Smooth muscle cell (in vitro differentiated cells): ENCODE data around the gene PLCXD3. TPM values are rescaled to one million over a fixed set of nuclear protein-coding genes. Genes with fewer than 3 reads are reported as not detected.

Experiments used
- DNase-seq: peaks from one replicate; lab custom pipeline; 2025; ENCODE audit not compliant: unreplicated experiment; lab: John Stamatoyannopoulos, UW
- H2AFZ ChIP-seq: fragments of 200-600 bp; sonication (generic); 2 replicates; pipeline ENCODE4 v1.6.0; 2016; ENCODE audit warnings: antibody characterized with exemption, low read depth, mild to moderate bottlenecking
- H3F3A ChIP-seq: fragments of 200-600 bp; sonication (generic); 2 replicates; pipeline ENCODE4 v1.6.0; 2017; ENCODE audit warnings: antibody characterized with exemption, low read depth
- H3K27ac ChIP-seq: fragments of 200-600 bp; sonication (generic); 2 replicates; pipeline ENCODE4 v1.5.1; 2016; ENCODE audit warnings: low read depth, mild to moderate bottlenecking
- H3K27me3 ChIP-seq: fragments of 200-600 bp; sonication (generic); 2 replicates; pipeline ENCODE4 v1.6.1; 2016; ENCODE audit warnings: low read depth, mild to moderate bottlenecking
- H3K36me3 ChIP-seq: fragments of 200-600 bp; sonication (generic); 2 replicates; pipeline ENCODE4 v1.5.1; 2016; ENCODE audit warnings: low read depth
- H3K4me1 ChIP-seq: fragments of 200-600 bp; sonication (generic); 2 replicates; pipeline ENCODE4 v1.5.1; 2016; ENCODE audit warnings: low read depth
- H3K4me2 ChIP-seq: fragments of 200-600 bp; sonication (generic); 2 replicates; pipeline ENCODE4 v1.6.0; 2016; ENCODE audit warnings: mild to moderate bottlenecking
- H3K4me3 ChIP-seq: fragments of 200-600 bp; sonication (generic); 2 replicates; pipeline ENCODE4 v1.5.1; 2016; ENCODE audit warnings: mild to moderate bottlenecking
- H3K79me2 ChIP-seq: fragments of 200-600 bp; sonication (generic); 2 replicates; pipeline ENCODE4 v1.6.0; 2016; ENCODE audit warnings: low read depth, mild to moderate bottlenecking
- H3K9ac ChIP-seq: fragments of 200-600 bp; sonication (generic); 2 replicates; pipeline ENCODE4 v1.6.0; 2016; ENCODE audit warnings: low read depth
- H3K9me3 ChIP-seq: fragments of 200-600 bp; sonication (generic); replicated peaks from 2 replicates; pipeline ENCODE4 v1.5.1; 2016; ENCODE audit warnings: low read depth
- H4K20me1 ChIP-seq: fragments of 200-600 bp; sonication (generic); 2 replicates; pipeline ENCODE4 v1.6.0; 2016; ENCODE audit warnings: low read depth
- CTCF ChIP-seq: fragments of 200-600 bp; sonication (generic); IDR thresholded peaks from 2 replicates; pipeline ENCODE4 v1.5.1; 2017; ENCODE audit warnings: borderline replicate concordance, mild to moderate bottlenecking, antibody characterized with exemption; ENCODE audit not compliant: insufficient read depth, poor library complexity, severe bottlenecking
- WGBS: methylation state at CpG from one replicate; pipeline ENCODE4 v1.1.7; 2016; ENCODE audit warnings: low lambda C conversion rate; 5-methylcytosine and 5-hydroxymethylcytosine counted together
- polyA plus RNA-seq: library from polyadenylated mRNA; unstranded; fragments of >200 nt; fragmentation: Nextera tagmentation; extraction: Ambion mirVana; gene quantifications from 2 replicates; pipeline ENCODE4 v1.2.1, GENCODE V29; 2016
- total RNA-seq: library from RNA; depleted of rRNA; stranded (reverse); fragments of >200 nt; gene quantifications from 2 replicates; pipeline ENCODE4 v1.2.3, GENCODE V29; 2014

Gene PLCXD3
- total and polyA plus RNA-seq, 2 experiments from 2014 or later = 0.09 TPM; not detected in 1

GRCh38 chr5:41406424-41406823 is 104.0 kb downstream of the PLCXD3 start:
- Histone ChIP-seq H3K4me1 (no peaks in the 10 kb centered on the region), H3K27ac (no peak overlapping the region), H4K20me1 (no peaks in the 10 kb centered on the region), H3F3A (no peaks in the 10 kb centered on the region), H3K4me3 (peak overlapping the region; percentile 16), H2AFZ (no peak overlapping the region), H3K79me2 (no peaks in the 10 kb centered on the region), H3K9me3 (no peaks in the 10 kb centered on the region), H3K36me3 (no peaks in the 10 kb centered on the region), H3K27me3 (no peaks in the 10 kb centered on the region), H3K4me2 (no peak overlapping the region), H3K9ac (no peak overlapping the region)
- 100% methylated on average over 1 of the region's 1 CpG for WGBS
- DNase-seq = no peak
- no peak for TF ChIP-seq CTCF

GRCh38 chr5:41404757-41405156 is 105.6 kb downstream of the PLCXD3 start:
- H3K4me3 ChIP-seq = no peak overlapping the region
- no peak overlapping the region for H3K4me2 ChIP-seq
- no peak overlapping the region for H2AFZ ChIP-seq
- no peaks in the 10 kb centered on the region for H4K20me1 ChIP-seq
- H3K27ac ChIP-seq = no peak overlapping the region
- TF ChIP-seq CTCF = no peak
- no peaks in the 10 kb centered on the region for H3K79me2 ChIP-seq
- no peak overlapping the region for H3K9ac ChIP-seq
- no peaks in the 10 kb centered on the region for H3K9me3 ChIP-seq
- DNase-seq = no peak
- no peaks in the 10 kb centered on the region for H3F3A ChIP-seq
- H3K4me1 ChIP-seq = no peaks in the 10 kb centered on the region
- peaks cover 1% of the 10 kb centered on the region for H3K36me3 ChIP-seq
- H3K27me3 ChIP-seq = no peaks in the 10 kb centered on the region

GRCh38 chr5:41403846-41404245 is 106.6 kb downstream of the PLCXD3 start:
- WGBS = 100% methylated on average over 3 of the region's 3 CpGs
- no peak overlapping the region for H3K27ac ChIP-seq
- no peaks in the 10 kb centered on the region for H4K20me1 ChIP-seq
- H3K27me3 ChIP-seq = no peaks in the 10 kb centered on the region
- DNase-seq = no peak
- H3K36me3 ChIP-seq = peaks cover 5% of the 10 kb centered on the region
- no peaks in the 10 kb centered on the region for H3K9me3 ChIP-seq
- no peaks in the 10 kb centered on the region for H3K79me2 ChIP-seq
- no peak overlapping the region for H3K9ac ChIP-seq
- H3K4me3 ChIP-seq = no peak overlapping the region
- H3F3A ChIP-seq = no peaks in the 10 kb centered on the region
- H3K4me2 ChIP-seq = no peak overlapping the region
- no peak overlapping the region for H2AFZ ChIP-seq
- TF ChIP-seq CTCF = no peak
- no peaks in the 10 kb centered on the region for H3K4me1 ChIP-seq

- Histone ChIP-seq H3K4me2 (no peak overlapping the region), H3K4me3 (no peak overlapping the region), H3K27ac (no peak overlapping the region), H3K9ac (no peak overlapping the region), H3K36me3 (peaks cover 5% of the 10 kb centered on the region), H3F3A (no peaks in the 10 kb centered on the region), H3K27me3 (no peaks in the 10 kb centered on the region), H3K4me1 (no peaks in the 10 kb centered on the region), H3K9me3 (peaks cover 3% of the 10 kb centered on the region), H3K79me2 (no peaks in the 10 kb centered on the region), H2AFZ (no peak overlapping the region), H4K20me1 (no peaks in the 10 kb centered on the region)
- no peak for DNase-seq
- no peak for TF ChIP-seq CTCF
- WGBS = 91% methylated on average over 2 of the region's 2 CpGs
Observed at GRCh38 chr5:41402845-41403244, 107.6 kb downstream of the PLCXD3 start.
